IMR-90 (cell line): ENCODE measurements around the gene MAB21L2. TPM values are rescaled to one million over a fixed set of nuclear protein-coding genes. Genes with fewer than 3 reads are reported as not detected.

ENCODE experiments used
- ATAC-seq: fragments of 200-7000 bp; cut with Tn5 transposase; 2 replicates; pipeline ENCODE4 v1.9.1; 2020; ENCODE audit warnings: low read depth, mild to moderate bottlenecking, moderate library complexity
- BruUV-seq: library from RNA; stranded (reverse); fragments of 400-500 nt; replicated peaks from 2 replicates; lab custom pipeline; 2021; lab: Mats Ljungman, UMichigan
- CTCF ChIA-PET: fragments of 300-600 bp; formaldehyde crosslinking; extraction: SDS; loops from one replicate; lab custom pipeline; 2021; ENCODE audit warnings: antibody characterized with exemption; lab: Yijun Ruan, JAX
- POLR2A ChIA-PET: fragments of 300-600 bp; sonication (Branson Sonifier 250); formaldehyde crosslinking; loops from one replicate; lab custom pipeline; 2022; ENCODE audit warnings: antibody characterized with exemption; ENCODE audit not compliant: unreplicated experiment; lab: Charles Lee
- DNase-seq: peaks from one replicate; pipeline ENCODE4 v3.0.0; 2013
- H2AFZ ChIP-seq: replicated peaks from 2 replicates; pipeline ENCODE3; 2013; ENCODE audit warnings: low read length, mild to moderate bottlenecking; ENCODE audit not compliant: poor library complexity
- H2AK5ac ChIP-seq: 2 replicates; pipeline ENCODE4 v1.6.1; 2013; ENCODE audit warnings: low read depth, low read length, inconsistent platforms
- H2AK9ac ChIP-seq: replicated peaks from 2 replicates; pipeline ENCODE3; 2013; ENCODE audit warnings: mild to moderate bottlenecking, low read depth, low read length, moderate library complexity; ENCODE audit not compliant: poor library complexity
- H2BK120ac ChIP-seq: 2 replicates; pipeline ENCODE4 v1.6.1; 2013; ENCODE audit warnings: low read depth, low read length, inconsistent platforms
- H2BK15ac ChIP-seq: 3 replicates; pipeline ENCODE4 v1.6.1; 2013; ENCODE audit warnings: low read depth, low read length, inconsistent platforms
- H2BK20ac ChIP-seq: 2 replicates; pipeline ENCODE4 v1.6.1; 2013; ENCODE audit warnings: low read depth, mild to moderate bottlenecking, inconsistent platforms, low read length, moderate library complexity
- H2BK5ac ChIP-seq: 2 replicates; pipeline ENCODE4 v1.6.1; 2013; ENCODE audit warnings: mild to moderate bottlenecking, low read depth, low read length, inconsistent platforms; ENCODE audit not compliant: poor library complexity, severe bottlenecking
- H3K14ac ChIP-seq: replicated peaks from 2 replicates; pipeline ENCODE4 v1.6.1; 2013; ENCODE audit warnings: low read depth, low read length, inconsistent platforms
- H3K18ac ChIP-seq: 2 replicates; pipeline ENCODE4 v1.6.1; 2013; ENCODE audit warnings: low read depth, low read length, control low read depth
- H3K23ac ChIP-seq: 2 replicates; pipeline ENCODE4 v1.6.1; 2013; ENCODE audit warnings: low read depth, low read length, inconsistent platforms
- H3K27ac ChIP-seq: 2 replicates; pipeline ENCODE4 v1.5.1; 2013; ENCODE audit warnings: mild to moderate bottlenecking, control low read depth, low read length; ENCODE audit not compliant: insufficient read depth
- H3K27me3 ChIP-seq: 2 replicates; pipeline ENCODE4 v1.6.1; 2013; ENCODE audit warnings: low read length; ENCODE audit not compliant: control insufficient read depth, insufficient read depth
- H3K36me3 ChIP-seq: 2 replicates; pipeline ENCODE4 v1.6.1; 2013; ENCODE audit warnings: low read length, mixed read lengths; ENCODE audit not compliant: control insufficient read depth, insufficient read depth
- H3K4ac ChIP-seq: 2 replicates; pipeline ENCODE4 v1.6.1; 2013; ENCODE audit warnings: low read depth, low read length, inconsistent platforms
- H3K4me1 ChIP-seq: 2 replicates; pipeline ENCODE4 v1.6.1; 2013; ENCODE audit warnings: low read length, mixed read lengths; ENCODE audit not compliant: control insufficient read depth, insufficient read depth
- H3K4me2 ChIP-seq: 2 replicates; pipeline ENCODE4 v1.6.1; 2013; ENCODE audit warnings: low read depth, mild to moderate bottlenecking, control low read depth, low read length, moderate library complexity
- H3K4me3 ChIP-seq: 2 replicates; pipeline ENCODE4 v1.5.1; 2013; ENCODE audit warnings: low read depth, mild to moderate bottlenecking, control low read depth, low read length, moderate library complexity; ENCODE audit not compliant: insufficient read depth
- H3K56ac ChIP-seq: 2 replicates; pipeline ENCODE4 v1.6.1; 2013; ENCODE audit warnings: low read length, inconsistent platforms; ENCODE audit not compliant: insufficient read depth; ENCODE audit errors: extremely low read depth
- H3K79me1 ChIP-seq, 2 experiments: 2 replicates each; pipeline ENCODE4 v1.6.1; 2013; ENCODE audit warnings: low read length in 2 of 2, inconsistent platforms in 1 of 2, low read depth in 1 of 2
- H3K9ac ChIP-seq: 2 replicates; pipeline ENCODE4 v1.6.1; 2013; ENCODE audit warnings: low read depth, low read length, control low read depth
- H3K9me1 ChIP-seq: 2 replicates; pipeline ENCODE4 v1.6.1; 2013; ENCODE audit warnings: low read length, inconsistent platforms; ENCODE audit not compliant: insufficient read depth
- H3K9me3 ChIP-seq: 2 replicates; pipeline ENCODE4 v1.6.1; 2013; ENCODE audit warnings: low read length; ENCODE audit not compliant: control insufficient read depth, insufficient read depth
- H4K20me1 ChIP-seq: 2 replicates; pipeline ENCODE4 v1.6.1; 2013; ENCODE audit warnings: low read length, inconsistent platforms; ENCODE audit not compliant: insufficient read depth
- H4K5ac ChIP-seq: 2 replicates; pipeline ENCODE4 v1.6.1; 2013; ENCODE audit warnings: mild to moderate bottlenecking, low read depth, low read length, control low read depth
- H4K8ac ChIP-seq, 2 experiments: 2 replicates each; pipeline ENCODE4 v1.6.1; 2013; ENCODE audit warnings: low read depth in 2 of 2, low read length in 2 of 2, control low read depth in 1 of 2, inconsistent platforms in 1 of 2
- H4K91ac ChIP-seq: 2 replicates; pipeline ENCODE4 v1.6.1; 2013; ENCODE audit warnings: low read depth, low read length, inconsistent platforms; ENCODE audit not compliant: insufficient read depth
- BHLHE40 ChIP-seq: fragments of 150-350 bp; IDR thresholded peaks from 2 replicates; pipeline ENCODE4 v1.6.1; 2016; ENCODE audit warnings: mild to moderate bottlenecking, low read depth, low read length
- CHD1 ChIP-seq: IDR thresholded peaks from 2 replicates; pipeline ENCODE4 v1.6.1; 2012; ENCODE audit warnings: low read depth, low read length, improper control_type of control experiment
- CTCF ChIP-seq: conservative IDR thresholded peaks from 2 replicates; pipeline ENCODE4 v1.5.1; 2012; ENCODE audit warnings: mild to moderate bottlenecking, low read depth, low read length, improper control_type of control experiment
- MAZ ChIP-seq: IDR thresholded peaks from 2 replicates; pipeline ENCODE4 v1.6.1; 2012; ENCODE audit warnings: low read depth, mild to moderate bottlenecking, low read length, improper control_type of control experiment, moderate library complexity, borderline replicate concordance
- MXI1 ChIP-seq: IDR thresholded peaks from 2 replicates; pipeline ENCODE4 v1.6.1; 2012; ENCODE audit warnings: low read depth, mild to moderate bottlenecking, low read length, moderate library complexity, borderline replicate concordance
- NFE2L2 ChIP-seq: fragments of 150-350 bp; IDR thresholded peaks from 2 replicates; pipeline ENCODE4 v1.6.1; 2016; ENCODE audit warnings: low read depth, mild to moderate bottlenecking, low read length
- POLR2A ChIP-seq: IDR thresholded peaks from 2 replicates; pipeline ENCODE4 v1.6.1; 2012; ENCODE audit warnings: mild to moderate bottlenecking, low read depth, low read length
- RAD21 ChIP-seq: IDR thresholded peaks from 2 replicates; pipeline ENCODE4 v1.6.1; 2012; ENCODE audit warnings: low read length, improper control_type of control experiment
- RFX5 ChIP-seq: IDR thresholded peaks from 2 replicates; pipeline ENCODE4 v1.8.0; 2012; ENCODE audit warnings: low read depth, mild to moderate bottlenecking, low read length, moderate library complexity
- USF2 ChIP-seq: fragments of 150-350 bp; IDR thresholded peaks from 2 replicates; pipeline ENCODE4 v1.6.1; 2017; ENCODE audit warnings: mild to moderate bottlenecking, antibody characterized with exemption, low read length, low read depth
- WGBS, 2 experiments: methylation state at CpG; one replicate each; pipeline versions ENCODE4 v1.1.5 to v1.1.7; 2013; ENCODE audit warnings: missing lambda C conversion rate in 2 of 2; ENCODE audit not compliant: insufficient read length in 1 of 2; ENCODE audit errors: extremely low coverage in 2 of 2; 5-methylcytosine and 5-hydroxymethylcytosine counted together
- dilution Hi-C: fragments of 300-500 bp; cut with HindIII; formaldehyde crosslinking; loops from one replicate; pipeline ENCODE4 v1.14.3; 2018; ENCODE audit warnings: low sequenced_read_pairs; ENCODE audit not compliant: unreplicated experiment
- in situ Hi-C: fragments of 300-500 bp; cut with MboI; formaldehyde crosslinking; loops from 3 replicates; pipeline ENCODE4 v1.14.3; 2019; ENCODE audit warnings: low sequenced_read_pairs, inconsistent platforms, mixed read lengths
- intact Hi-C: fragments of 100-400 bp; cut with micrococcal nuclease; formaldehyde crosslinking; loops from 2 replicates; pipeline ENCODE4 v1.10.0; 2022
- polyA plus RNA-seq, 3 experiments: library from polyadenylated mRNA; depleted of rRNA; stranded (reverse); fragments of >200 nt; gene quantifications; 2 replicates each; pipeline ENCODE4 v1.2.3, GENCODE V29; 2012; ENCODE audit warnings: low replicate concordance in 1 of 3
- total RNA-seq: library from RNA; depleted of rRNA; stranded (reverse); fragments of >200 nt; gene quantifications from 2 replicates; pipeline ENCODE4 v1.2.3, GENCODE V29; 2012

Gene MAB21L2
- total and polyA plus RNA-seq, 2 of the 4 experiments (the other 2 are of a cell fraction), result 7.6 to 12.0 TPM

GRCh38 chr4:150584111-150584915 is 2.4 kb downstream of the MAB21L2 start:
- H2AFZ ChIP-seq, result peak overlapping the region; percentile 95
- dilution Hi-C loops, result no loop called here

More at GRCh38 chr4:150584111-150584915, 2.4 kb downstream of the MAB21L2 start:
- H3K56ac ChIP-seq, result peak overlapping the region; percentile 16; the same call in 1 of the 2 replicates
- no peaks in the 10 kb centered on the region for H3K9me3 ChIP-seq
- no peak for ATAC-seq
- H2BK5ac ChIP-seq, result peak overlapping the region; percentile 62
- peak overlapping the region; percentile 52 for H2AK9ac ChIP-seq
- no peaks in the 10 kb centered on the region for H3K4me1 ChIP-seq
- peak overlapping the region; percentile 39; the same call in 1 of the 2 replicates for H2BK120ac ChIP-seq
- in situ Hi-C loops (loop anchor here (10.0 kb wide), 1 partner anchor 580 kb away; no protein-coding TSS in a partner anchor), intact Hi-C loops (loop anchor here (5.0 kb wide), 4 partner anchors 197 to 587 kb away; no protein-coding TSS in a partner anchor)
- TF ChIP-seq RFX5 (no peak), MAZ (no peak), RAD21 (no peak), MXI1 (no peak), NFE2L2 (no peak), CHD1 (no peak), USF2 (no peak), POLR2A (no peak), BHLHE40 (no peak), CTCF (no peak)
- BruUV-seq, result no TSS peak
- H4K91ac ChIP-seq, result peak overlapping the region; percentile 66; the same call in 1 of the 2 replicates
- no peaks in the 10 kb centered on the region for H3K9me1 ChIP-seq
- no peak overlapping the region for H2AK5ac ChIP-seq
- H3K27me3 ChIP-seq, result no peaks in the 10 kb centered on the region
- peak overlapping the region; percentile 94 for H3K27ac ChIP-seq
- H4K8ac ChIP-seq, result peak overlapping the region; percentile 44 to 78; a peak in 2 of 4 replicates
- ChIA-PET CTCF (interaction anchor here (1.5 kb wide), 1 partner anchor 9 kb away, joined by 5 read pairs; no protein-coding TSS in a partner anchor), POLR2A (no interaction called here)
- peak overlapping the region; percentile 30; the same call in 1 of the 2 replicates for H3K4ac ChIP-seq
- H3K36me3 ChIP-seq, result no peaks in the 10 kb centered on the region
- peak overlapping the region; percentile 77 for H3K4me2 ChIP-seq
- DNase-seq, result no peak
- H4K20me1 ChIP-seq, result no peaks in the 10 kb centered on the region
- peaks cover 0 to 13% of the 10 kb centered on the region in 2 experiments; a peak in 1 of 4 replicates for H3K79me1 ChIP-seq
- peak overlapping the region; percentile 64 for H3K9ac ChIP-seq
- H3K14ac ChIP-seq, result no peak overlapping the region
- WGBS, 2 experiments, result 33% methylated on average over 1 of the region's 11 CpGs; no CpG with 5 or more reads in 1 of the 2 experiments
- no peak overlapping the region for H4K5ac ChIP-seq
- H2BK20ac ChIP-seq, result no peak overlapping the region
- 0 out of 3 replicates have a peak overlapping the region, but pooled peaks have one; percentile 36 for H2BK15ac ChIP-seq
- peak overlapping the region; percentile 78 for H3K4me3 ChIP-seq
- peak overlapping the region; percentile 2; the same call in 1 of the 2 replicates for H3K18ac ChIP-seq
- H3K23ac ChIP-seq, result peak overlapping the region; percentile 99; the same call in 1 of the 2 replicates
